IMR-90 (cell line): ENCODE measurements around the gene NOTCH2.

Experiments
- CEBPB ChIP-seq: IDR thresholded peaks from 2 replicates; pipeline ENCODE4 v1.6.1; 2012; ENCODE audit warnings: low read depth, low read length, improper control_type of control experiment
- CHD1 ChIP-seq: IDR thresholded peaks from 2 replicates; pipeline ENCODE4 v1.6.1; 2012; ENCODE audit warnings: low read depth, low read length, improper control_type of control experiment
- CTCF ChIP-seq: conservative IDR thresholded peaks from 2 replicates; pipeline ENCODE4 v1.5.1; 2012; ENCODE audit warnings: mild to moderate bottlenecking, low read depth, low read length, improper control_type of control experiment
- MAZ ChIP-seq: IDR thresholded peaks from 2 replicates; pipeline ENCODE4 v1.6.1; 2012; ENCODE audit warnings: low read depth, mild to moderate bottlenecking, low read length, improper control_type of control experiment, moderate library complexity, borderline replicate concordance
- MXI1 ChIP-seq: IDR thresholded peaks from 2 replicates; pipeline ENCODE4 v1.6.1; 2012; ENCODE audit warnings: low read depth, mild to moderate bottlenecking, low read length, moderate library complexity, borderline replicate concordance
- NFE2L2 ChIP-seq: fragments of 150-350 bp; IDR thresholded peaks from 2 replicates; pipeline ENCODE4 v1.6.1; 2016; ENCODE audit warnings: low read depth, mild to moderate bottlenecking, low read length
- POLR2A ChIP-seq: IDR thresholded peaks from 2 replicates; pipeline ENCODE4 v1.6.1; 2012; ENCODE audit warnings: mild to moderate bottlenecking, low read depth, low read length
- RAD21 ChIP-seq: IDR thresholded peaks from 2 replicates; pipeline ENCODE4 v1.6.1; 2012; ENCODE audit warnings: low read length, improper control_type of control experiment
- RCOR1 ChIP-seq: IDR thresholded peaks from 2 replicates; pipeline ENCODE4 v1.6.1; 2012; ENCODE audit warnings: mild to moderate bottlenecking, low read length, improper control_type of control experiment; ENCODE audit not compliant: insufficient replicate concordance
- RFX5 ChIP-seq: IDR thresholded peaks from 2 replicates; pipeline ENCODE4 v1.8.0; 2012; ENCODE audit warnings: low read depth, mild to moderate bottlenecking, low read length, moderate library complexity
- SMC3 ChIP-seq: fragments of 150-350 bp; IDR thresholded peaks from 2 replicates; pipeline ENCODE4 v1.6.1; 2016; ENCODE audit warnings: low read depth, mild to moderate bottlenecking, antibody characterized with exemption, low read length, moderate library complexity
- USF2 ChIP-seq: fragments of 150-350 bp; IDR thresholded peaks from 2 replicates; pipeline ENCODE4 v1.6.1; 2017; ENCODE audit warnings: mild to moderate bottlenecking, antibody characterized with exemption, low read length, low read depth

DNA sequence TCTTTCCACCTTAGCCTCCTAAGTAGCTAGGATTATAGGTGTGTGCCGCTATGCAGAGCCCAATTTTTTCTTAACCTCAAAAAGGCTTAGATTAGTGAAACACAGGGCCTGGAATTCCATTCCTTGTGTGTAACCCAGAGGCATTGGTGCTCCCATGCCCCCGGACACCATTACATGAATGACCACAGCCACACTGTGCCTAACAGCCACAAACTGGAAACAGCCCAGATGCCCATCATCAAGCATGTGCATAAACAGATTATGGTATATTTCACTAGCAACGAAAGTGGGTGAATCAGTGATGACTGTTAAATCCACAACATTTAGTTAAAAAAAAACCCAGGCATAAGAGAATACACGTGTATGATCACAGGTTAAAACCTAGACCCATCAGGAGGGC lies 197.6 kb downstream of the NOTCH2 start:
- TF ChIP-seq CTCF, result no peak
- no peak for TF ChIP-seq RAD21
- no peak for TF ChIP-seq RCOR1
- no peak for TF ChIP-seq POLR2A
- no peak for TF ChIP-seq MXI1
- TF ChIP-seq USF2, result no peak
- TF ChIP-seq RFX5, result no peak
- no peak for TF ChIP-seq MAZ
- no peak for TF ChIP-seq CEBPB
- no peak for TF ChIP-seq SMC3
- no peak for TF ChIP-seq NFE2L2
- TF ChIP-seq CHD1, result no peak
